Subcutaneous adipose tissue (tissue), 4 donors: ENCODE measurements around the gene ZNF768. TPM values are rescaled to one million over a fixed set of nuclear protein-coding genes. Genes with fewer than 3 reads are reported as not detected.

ENCODE experiments used
- CTCF ChIP-seq: fragments of 450-650 bp; IDR thresholded peaks from one replicate; pipeline ENCODE4 v1.5.1; 2016; ENCODE audit warnings: low read depth, mild to moderate bottlenecking, control low read depth, antibody characterized with exemption, moderate library complexity
- total RNA-seq, 4 donors: library from RNA; depleted of rRNA; stranded (reverse); fragments of >200 nt; gene quantifications; one replicate each; pipeline ENCODE4 v1.1.0, GENCODE V29; 2016

ZNF768 gene
- total RNA-seq, 4 donors from 2014 or later = 11.7 to 43.9 (median 19.2) TPM

GRCh38 chr16:30567991-30568638 lies 41.7 kb upstream of the ZNF768 start:
- TF ChIP-seq CTCF = no peak

GRCh38 chr16:30567160-30567990 lies 41.0 kb upstream of the ZNF768 start:
- TF ChIP-seq CTCF = no peak

DNA sequence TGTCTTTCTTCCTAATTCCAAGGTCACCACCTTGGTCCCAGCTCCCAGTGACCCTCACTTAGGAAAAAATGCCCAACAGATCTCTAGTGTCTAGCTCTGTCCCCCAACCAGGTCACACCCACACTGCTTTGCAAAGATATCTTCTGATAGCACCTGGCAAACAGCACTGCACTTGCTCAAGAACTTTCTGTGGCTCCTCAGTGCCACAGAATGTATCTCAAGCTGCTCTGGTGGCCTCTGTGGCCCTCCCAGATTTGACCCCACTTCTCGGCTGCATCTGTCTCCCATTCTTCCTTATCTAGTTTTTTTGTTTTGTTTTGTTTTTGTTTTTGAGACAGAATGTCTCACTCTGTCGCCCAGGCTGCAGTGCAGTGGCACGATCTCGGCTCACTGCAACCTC lies 40.2 kb upstream of the ZNF768 start:
- no peak for TF ChIP-seq CTCF

DNA sequence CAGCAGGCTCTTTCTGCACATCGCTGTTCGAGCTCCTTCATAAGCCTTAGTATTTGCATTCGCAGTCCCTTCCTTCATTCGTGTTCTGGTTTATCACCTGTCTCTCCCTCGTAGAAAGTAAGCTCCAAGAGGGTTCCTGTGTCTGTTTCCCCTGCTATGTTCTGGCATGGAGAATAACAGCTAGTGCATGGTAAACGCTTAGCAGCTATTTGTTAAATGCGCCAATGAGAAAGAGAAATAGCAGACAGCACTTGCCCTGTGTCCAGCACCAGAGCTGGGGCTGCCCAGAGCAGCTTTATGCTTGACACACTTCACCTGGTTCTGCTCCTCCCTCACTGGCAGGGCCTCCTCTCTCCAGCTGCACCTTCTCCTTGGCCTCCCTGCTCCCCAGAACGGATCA lies 39.6 kb upstream of the ZNF768 start:
- TF ChIP-seq CTCF = no peak

GRCh38 chr16:30565526-30565925 lies 39.2 kb upstream of the ZNF768 start:
- TF ChIP-seq CTCF = no peak

DNA sequence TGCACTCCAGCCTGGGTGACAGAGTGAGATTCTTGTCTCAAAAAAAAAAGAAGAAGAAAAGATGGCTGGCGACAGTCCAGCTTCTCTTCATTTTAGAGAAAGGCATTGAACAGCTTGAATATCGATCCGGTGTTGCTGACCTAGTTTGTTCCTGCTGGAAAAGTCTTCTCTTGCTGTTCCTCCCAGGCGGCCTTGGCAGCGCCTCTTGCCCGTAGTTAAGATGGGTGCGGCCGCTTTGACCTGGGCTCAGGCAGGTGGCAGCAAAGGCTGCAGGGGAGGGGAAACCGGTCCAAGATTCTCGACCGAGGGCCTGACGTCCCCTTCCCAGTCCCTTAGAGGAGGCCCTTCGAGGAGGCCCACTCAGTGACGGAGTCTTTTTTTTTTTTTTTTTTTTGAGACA lies 35.7 kb upstream of the ZNF768 start:
- TF ChIP-seq CTCF = no peak

DNA sequence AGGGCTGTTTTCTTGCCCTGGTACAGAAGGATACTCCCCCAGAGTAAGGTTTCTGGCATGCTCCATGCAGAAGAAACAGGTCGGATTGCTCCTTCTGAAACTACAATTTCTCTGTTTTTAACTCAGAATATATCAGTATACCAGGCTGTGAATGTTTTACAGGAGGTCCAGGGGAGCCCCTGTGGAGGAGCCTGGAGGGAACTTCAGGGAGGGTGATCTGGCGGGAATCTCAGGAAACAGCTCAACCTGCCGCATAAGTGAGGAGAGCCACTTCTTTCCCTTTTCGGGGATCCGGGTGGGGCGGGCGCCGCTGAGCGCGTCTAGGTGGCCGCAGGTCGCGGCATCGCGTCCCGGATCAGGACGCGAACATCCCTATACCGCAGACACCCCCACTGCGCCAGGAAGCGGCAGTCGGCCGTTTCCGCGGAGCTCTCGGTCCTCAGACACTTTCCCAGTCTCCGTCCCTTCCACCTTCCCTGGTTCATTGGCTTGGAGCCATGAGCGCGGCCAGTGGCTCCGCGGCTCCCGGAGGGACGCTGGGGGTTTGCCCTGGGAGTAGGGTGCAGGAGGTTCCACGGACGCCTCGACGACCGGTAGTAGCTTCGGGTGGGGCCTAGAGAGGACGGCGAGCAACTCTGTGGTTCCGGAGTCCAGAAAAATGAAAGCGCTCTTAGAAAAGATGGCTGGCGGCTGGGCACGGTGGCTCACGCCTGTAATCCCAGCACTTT lies 34.9 kb upstream of the ZNF768 start:
- no peak for TF ChIP-seq CTCF
